Progenitor cell of endocrine pancreas (in vitro differentiated cells): ENCODE results near the gene ADSS2. TPM values are rescaled to one million over a fixed set of nuclear protein-coding genes. Genes with fewer than 3 reads are reported as not detected.
"Not testable (repeated sequence)": the region's sequence is repeated elsewhere in the genome, so short reads cannot be mapped to it uniquely, and the experiment has no call there.

Experiments used
- DNase-seq: peaks from one replicate; pipeline ENCODE4 v3.0.0; 2021; ENCODE audit warnings: low spot score; ENCODE audit not compliant: unreplicated experiment
- H3K27ac Mint-ChIP-seq: 2 replicates; pipeline ENCODE4 v1.8.0; 2021; ENCODE audit warnings: mild to moderate bottlenecking, moderate library complexity, mixed read lengths
- H3K27me3 Mint-ChIP-seq: 2 replicates; pipeline ENCODE4 v1.8.0; 2021; ENCODE audit warnings: mixed read lengths
- H3K36me3 Mint-ChIP-seq: 2 replicates; pipeline ENCODE4 v1.8.0; 2022; ENCODE audit warnings: mixed read lengths; ENCODE audit not compliant: insufficient read depth
- H3K4me1 Mint-ChIP-seq: 2 replicates; pipeline ENCODE4 v1.8.0; 2021; ENCODE audit warnings: low read depth, mixed read lengths
- H3K4me3 Mint-ChIP-seq: 2 replicates; pipeline ENCODE4 v1.8.0; 2021; ENCODE audit warnings: low read depth, mild to moderate bottlenecking, moderate library complexity, mixed read lengths
- H3K9me3 Mint-ChIP-seq: 2 replicates; pipeline ENCODE4 v1.8.0; 2021; ENCODE audit warnings: low read depth, mixed read lengths
- CTCF ChIP-seq: fragments of 200-600 bp; sonication (generic); IDR thresholded peaks from one replicate; pipeline ENCODE4 v1.5.0; 2021; ENCODE audit warnings: antibody characterized with exemption, mild to moderate bottlenecking; ENCODE audit not compliant: unreplicated experiment
- total RNA-seq: library from RNA; stranded (reverse); gene quantifications from 2 replicates; pipeline ENCODE4 v1.2.1, GENCODE V29; 2021

The ADSS2 gene
- total RNA-seq, 1 donor from 2014 or later, result 34.6 TPM

GRCh38 chr1:244381878-244382565 lies 69.7 kb downstream of the ADSS2 start:
- Mint-ChIP-seq H3K27me3 (no peaks in the 10 kb centered on the region), H3K4me3 (no peak overlapping the region), H3K9me3 (no peaks in the 10 kb centered on the region), H3K36me3 (no peaks in the 10 kb centered on the region), H3K4me1 (no peaks in the 10 kb centered on the region), H3K27ac (no peak overlapping the region)
- no peak for TF ChIP-seq CTCF
- DNase-seq, result no peak

- TF ChIP-seq CTCF, result no peak
- Mint-ChIP-seq H3K4me3 (no peak overlapping the region), H3K27ac (no peak overlapping the region)
Measured at GRCh38 chr1:244376126-244376525, 75.6 kb downstream of the ADSS2 start.

GRCh38 chr1:244375051-244375450 lies 76.7 kb downstream of the ADSS2 start:
- H3K27me3 Mint-ChIP-seq, result peaks cover 18% of the 10 kb centered on the region
- no peak for DNase-seq
- TF ChIP-seq CTCF, result no peak
- no peak overlapping the region for H3K4me3 Mint-ChIP-seq
- H3K36me3 Mint-ChIP-seq, result no peaks in the 10 kb centered on the region
- peaks cover 3% of the 10 kb centered on the region for H3K4me1 Mint-ChIP-seq
- no peaks in the 10 kb centered on the region for H3K9me3 Mint-ChIP-seq
- H3K27ac Mint-ChIP-seq, result no peak overlapping the region

More at GRCh38 chr1:244376126-244376525, 75.6 kb downstream of the ADSS2 start:
- no peak for DNase-seq
- peaks cover 12% of the 10 kb centered on the region for H3K27me3 Mint-ChIP-seq
- no peaks in the 10 kb centered on the region for H3K9me3 Mint-ChIP-seq
- peaks cover 3% of the 10 kb centered on the region for H3K4me1 Mint-ChIP-seq
- H3K36me3 Mint-ChIP-seq, result no peaks in the 10 kb centered on the region

GRCh38 chr1:244374484-244374883 lies 77.2 kb downstream of the ADSS2 start:
- not testable (repeated sequence) for DNase-seq, H3K36me3 Mint-ChIP-seq, H3K4me1 Mint-ChIP-seq, H3K4me3 Mint-ChIP-seq, H3K27ac Mint-ChIP-seq, H3K9me3 Mint-ChIP-seq
- H3K27me3 Mint-ChIP-seq, result peaks cover 18% of the 10 kb centered on the region

GRCh38 chr1:244371242-244372141 lies 80.2 kb downstream of the ADSS2 start:
- DNase-seq, result no peak
- TF ChIP-seq CTCF, result no peak
- H3K4me1 Mint-ChIP-seq, result peaks cover 6% of the 10 kb centered on the region
- H3K36me3 Mint-ChIP-seq, result no peaks in the 10 kb centered on the region
- peak overlapping the region; percentile 2 for H3K4me3 Mint-ChIP-seq
- no peaks in the 10 kb centered on the region for H3K9me3 Mint-ChIP-seq
- H3K27ac Mint-ChIP-seq, result no peak overlapping the region
- peaks cover 18% of the 10 kb centered on the region for H3K27me3 Mint-ChIP-seq
